ENCODE results near the gene TRAF6. TPM values are rescaled to one million over a fixed set of nuclear protein-coding genes. Genes with fewer than 3 reads are reported as not detected.
"Not testable (repeated sequence)": the region's sequence is repeated elsewhere in the genome, so short reads cannot be mapped to it uniquely, and the experiment has no call there.

The TRAF6 gene
- polyA plus RNA-seq, 1 of the 3 experiments (the other 2 are of a cell fraction): 4.3 TPM

DNA sequence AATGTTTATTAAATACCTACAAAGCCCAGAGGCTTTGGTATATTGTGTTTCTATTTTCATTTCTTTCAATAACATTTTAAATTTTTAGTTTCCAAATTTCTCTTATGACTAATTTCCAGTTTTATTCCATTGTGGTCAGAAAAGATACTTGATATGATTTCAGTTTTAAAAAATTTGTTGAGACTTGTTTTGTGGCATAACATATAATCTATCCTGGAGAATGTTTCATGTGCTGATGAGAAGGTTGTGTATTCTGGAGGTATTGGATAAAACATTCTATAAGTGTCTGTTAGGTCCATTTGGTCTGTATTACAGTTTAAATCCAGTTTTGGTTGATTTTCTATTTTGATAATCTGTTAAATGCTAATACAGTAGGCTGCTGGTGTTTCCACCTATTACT is 47.9 kb upstream of the TRAF6 start:
- Histone ChIP-seq H3K79me2 (ENCODE audit: insufficient read depth) (no peaks in the 10 kb centered on the region), H3F3A (replicated peaks; ENCODE audit: insufficient read depth) (no peaks in the 10 kb centered on the region), H3K36me3 (replicated peaks in 1 of 2; ENCODE audit: control insufficient read depth in 1 of 2, insufficient read depth in 2 of 2, low read length in 1 of 2) (no peaks in the 10 kb centered on the region), H2AFZ (ENCODE audit: low read depth) (no peak overlapping the region), H3K4me3 (ENCODE audit: low read depth in 2 of 2, low read length in 1 of 2) (no peak overlapping the region), H3K4me1 (ENCODE audit: control insufficient read depth in 1 of 2, insufficient read depth in 2 of 2, low read depth in 1 of 2, low read length in 1 of 2) (no peaks in the 10 kb centered on the region), H4K20me1 (ENCODE audit: insufficient read depth) (no peaks in the 10 kb centered on the region), H3K9me2 (no peaks in the 10 kb centered on the region), H3K27me3 (ENCODE audit: insufficient read depth) (no peaks in the 10 kb centered on the region), H3K9ac (no peak overlapping the region), H3K27ac (ENCODE audit: low read depth in 2 of 2, low read length in 1 of 2) (no peak overlapping the region), H3K4me2 (no peak overlapping the region), H3K9me3 (no peaks in the 10 kb centered on the region)
- TF ChIP-seq JUND (IDR thresholded peaks at IDR 0.05): no peak
- TF ChIP-seq RFX5 (IDR thresholded peaks at IDR 0.05; ENCODE audit: low read length): no peak
- TF ChIP-seq RXRA (IDR thresholded peaks at IDR 0.05; ENCODE audit: borderline replicate concordance, low read depth): no peak
- no peak for TF ChIP-seq POLR2AphosphoS5 (IDR thresholded peaks at IDR 0.05; ENCODE audit: low read depth, low read length)
- CTCF ChIA-PET: no interaction called here
- DNase-seq: no peak
- POLR2A ChIA-PET: no interaction called here

DNA sequence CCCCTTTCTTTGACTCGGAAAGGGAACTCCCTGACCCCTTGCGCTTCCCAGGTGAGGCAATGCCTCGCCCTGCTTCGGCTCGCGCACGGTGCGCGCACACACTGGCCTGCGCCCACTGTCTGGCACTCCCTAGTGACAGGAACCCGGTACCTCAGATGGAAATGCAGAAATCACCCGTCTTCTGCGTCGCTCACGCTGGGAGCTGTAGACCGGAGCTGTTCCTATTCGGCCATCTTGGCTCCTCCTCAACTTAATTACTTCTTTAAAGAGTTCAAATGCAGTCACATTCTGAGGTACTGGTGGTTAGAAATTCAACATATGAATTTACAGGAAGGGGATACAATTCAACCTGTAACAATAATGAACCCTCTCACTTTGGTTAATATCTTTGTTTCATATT is 47.3 kb upstream of the TRAF6 start:
- DNase-seq; H3K4me1 ChIP-seq (ENCODE audit: control insufficient read depth in 1 of 2, insufficient read depth in 2 of 2, low read depth in 1 of 2, low read length in 1 of 2); H3K27ac ChIP-seq (ENCODE audit: low read depth in 2 of 2, low read length in 1 of 2); H3K9me2 ChIP-seq; H3K27me3 ChIP-seq (ENCODE audit: insufficient read depth); H4K20me1 ChIP-seq (ENCODE audit: insufficient read depth); H3K9me3 ChIP-seq; H3F3A ChIP-seq (replicated peaks; ENCODE audit: insufficient read depth); H3K9ac ChIP-seq; CTCF ChIA-PET; H2AFZ ChIP-seq (ENCODE audit: low read depth); H3K79me2 ChIP-seq (ENCODE audit: insufficient read depth); H3K36me3 ChIP-seq (replicated peaks in 1 of 2; ENCODE audit: control insufficient read depth in 1 of 2, insufficient read depth in 2 of 2, low read length in 1 of 2); POLR2A ChIA-PET; H3K4me3 ChIP-seq (ENCODE audit: low read depth in 2 of 2, low read length in 1 of 2); H3K4me2 ChIP-seq: not testable (repeated sequence)
- WGBS (ENCODE audit: low lambda C conversion rate): 81% methylated on average over 7 of the region's 17 CpGs

DNA sequence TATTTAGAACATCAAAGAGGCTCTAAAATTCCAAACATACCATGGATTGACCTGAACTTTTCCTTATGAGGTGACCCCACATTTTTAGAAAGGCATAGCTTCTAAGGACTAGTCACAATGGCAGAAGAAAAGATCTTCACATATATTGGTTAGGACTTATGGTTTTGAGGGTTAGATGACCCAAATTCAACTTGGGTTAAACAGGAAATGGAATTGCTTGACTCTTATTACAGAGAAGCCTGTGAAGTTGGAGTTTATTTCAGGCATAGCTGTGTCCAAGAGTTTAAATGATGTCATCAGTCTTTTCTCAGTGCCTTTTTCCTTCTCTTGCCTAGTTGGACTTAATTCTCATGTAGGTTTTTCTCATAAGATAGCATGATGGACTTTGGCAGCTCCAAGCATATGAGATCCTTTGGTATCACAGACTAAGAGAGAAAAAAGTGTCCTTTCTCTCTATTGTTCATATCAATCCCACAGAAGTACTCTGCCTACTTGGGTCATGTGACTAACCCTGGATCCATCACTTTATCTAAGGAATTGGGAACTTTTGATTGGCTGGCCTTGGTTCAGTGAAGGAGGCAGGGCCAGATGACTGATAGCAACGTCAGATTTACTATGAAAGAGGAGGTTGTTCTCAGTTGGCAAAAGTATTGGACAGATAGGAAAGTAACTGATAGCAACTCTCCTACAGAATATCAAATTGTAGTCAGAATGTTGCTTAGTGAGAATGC is 40.5 kb upstream of the TRAF6 start:
- no peak overlapping the region for H3K4me3 ChIP-seq (ENCODE audit: low read depth in 2 of 2, low read length in 1 of 2)
- H3K27me3 ChIP-seq (ENCODE audit: insufficient read depth): no peaks in the 10 kb centered on the region
- H3K36me3 ChIP-seq (replicated peaks in 1 of 2; ENCODE audit: control insufficient read depth in 1 of 2, insufficient read depth in 2 of 2, low read length in 1 of 2): no peaks in the 10 kb centered on the region
- H3K4me1 ChIP-seq (ENCODE audit: control insufficient read depth in 1 of 2, insufficient read depth in 2 of 2, low read depth in 1 of 2, low read length in 1 of 2): no peaks in the 10 kb centered on the region
- no peak overlapping the region for H3K9ac ChIP-seq
- POLR2A ChIA-PET: no interaction called here
- CTCF ChIA-PET: interaction anchor here (0.6 kb wide), 1 partner anchor 122 kb away, joined by 3 read pairs; no protein-coding TSS in a partner anchor
- H3K79me2 ChIP-seq (ENCODE audit: insufficient read depth): no peaks in the 10 kb centered on the region
- no peaks in the 10 kb centered on the region for H4K20me1 ChIP-seq (ENCODE audit: insufficient read depth)
- no peak overlapping the region for H3K27ac ChIP-seq (ENCODE audit: low read depth in 2 of 2, low read length in 1 of 2)
- H2AFZ ChIP-seq (ENCODE audit: low read depth): no peak overlapping the region
- 0% methylated on average over 1 of the region's 1 CpG for WGBS (ENCODE audit: low lambda C conversion rate)
- no peaks in the 10 kb centered on the region for H3F3A ChIP-seq (replicated peaks; ENCODE audit: insufficient read depth)
- no peaks in the 10 kb centered on the region for H3K9me2 ChIP-seq
- DNase-seq: no peak
- H3K4me2 ChIP-seq: no peak overlapping the region
- no peak for TF ChIP-seq EP300 (IDR thresholded peaks at IDR 0.05; ENCODE audit: borderline replicate concordance in 1 of 2, low read depth in 1 of 2, low read length in 1 of 2)
- TF ChIP-seq, protein P1, sequence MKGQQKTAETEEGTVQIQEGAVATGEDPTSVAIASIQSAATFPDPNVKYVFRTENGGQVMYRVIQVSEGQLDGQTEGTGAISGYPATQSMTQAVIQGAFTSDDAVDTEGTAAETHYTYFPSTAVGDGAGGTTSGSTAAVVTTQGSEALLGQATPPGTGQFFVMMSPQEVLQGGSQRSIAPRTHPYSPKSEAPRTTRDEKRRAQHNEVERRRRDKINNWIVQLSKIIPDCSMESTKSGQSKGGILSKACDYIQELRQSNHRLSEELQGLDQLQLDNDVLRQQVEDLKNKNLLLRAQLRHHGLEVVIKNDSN (IDR thresholded peaks at IDR 0.05; ENCODE audit: borderline replicate concordance, low read depth): no peak
- no peaks in the 10 kb centered on the region for H3K9me3 ChIP-seq

Data from SK-N-SH (cell line).